ENCODE data around the gene GRB10.
"Not testable (repeated sequence)": the region's sequence is repeated elsewhere in the genome, so short reads cannot be mapped to it uniquely, and the experiment has no call there.

GRB10 gene

DNA sequence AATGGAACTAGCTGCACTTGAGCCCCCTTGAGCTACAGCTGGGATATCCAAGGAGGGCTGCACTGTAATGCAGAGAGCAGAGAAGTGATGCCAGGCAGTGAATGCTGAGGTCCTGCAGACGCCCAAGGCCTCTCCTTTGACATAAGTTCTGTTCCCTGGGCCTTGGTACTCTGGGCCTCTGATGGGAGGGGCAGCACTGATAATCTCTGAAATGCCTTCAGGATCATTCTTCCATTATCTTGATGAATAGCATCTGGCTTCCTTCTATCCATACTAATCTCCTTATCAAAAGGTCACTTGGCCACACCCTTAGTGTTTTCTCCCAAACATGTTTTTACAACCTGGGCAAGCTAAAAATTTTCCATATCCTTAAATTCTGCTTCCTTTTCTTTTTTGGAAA lies 6.9 kb downstream of the GRB10 start:
- DNase-seq: no peak

DNA sequence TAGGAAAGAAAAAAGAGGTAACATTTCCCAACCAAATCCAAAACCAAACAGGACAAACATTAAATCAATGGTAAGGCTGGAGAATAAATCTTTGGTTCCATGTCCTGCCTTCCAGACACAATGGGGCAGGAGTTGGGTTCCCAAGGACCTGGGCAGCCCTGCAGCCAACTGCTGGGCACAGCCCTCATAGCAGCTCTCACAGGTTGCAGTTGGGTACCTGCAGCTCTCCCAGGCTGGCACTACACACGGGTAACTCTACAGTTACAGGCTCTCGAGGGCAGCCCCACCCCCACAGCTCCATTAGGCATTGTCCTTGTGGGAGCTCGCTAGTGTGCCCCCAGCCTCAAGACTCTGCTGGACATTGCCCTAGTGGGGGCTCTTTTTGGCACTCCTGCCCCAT lies 7.5 kb downstream of the GRB10 start:
- DNase-seq: no peak

GRCh38 chr7:50774319-50774718 lies 8.4 kb downstream of the GRB10 start:
- no peak for DNase-seq

GRCh38 chr7:50773071-50773470 lies 9.6 kb downstream of the GRB10 start:
- not testable (repeated sequence) for DNase-seq

DNA sequence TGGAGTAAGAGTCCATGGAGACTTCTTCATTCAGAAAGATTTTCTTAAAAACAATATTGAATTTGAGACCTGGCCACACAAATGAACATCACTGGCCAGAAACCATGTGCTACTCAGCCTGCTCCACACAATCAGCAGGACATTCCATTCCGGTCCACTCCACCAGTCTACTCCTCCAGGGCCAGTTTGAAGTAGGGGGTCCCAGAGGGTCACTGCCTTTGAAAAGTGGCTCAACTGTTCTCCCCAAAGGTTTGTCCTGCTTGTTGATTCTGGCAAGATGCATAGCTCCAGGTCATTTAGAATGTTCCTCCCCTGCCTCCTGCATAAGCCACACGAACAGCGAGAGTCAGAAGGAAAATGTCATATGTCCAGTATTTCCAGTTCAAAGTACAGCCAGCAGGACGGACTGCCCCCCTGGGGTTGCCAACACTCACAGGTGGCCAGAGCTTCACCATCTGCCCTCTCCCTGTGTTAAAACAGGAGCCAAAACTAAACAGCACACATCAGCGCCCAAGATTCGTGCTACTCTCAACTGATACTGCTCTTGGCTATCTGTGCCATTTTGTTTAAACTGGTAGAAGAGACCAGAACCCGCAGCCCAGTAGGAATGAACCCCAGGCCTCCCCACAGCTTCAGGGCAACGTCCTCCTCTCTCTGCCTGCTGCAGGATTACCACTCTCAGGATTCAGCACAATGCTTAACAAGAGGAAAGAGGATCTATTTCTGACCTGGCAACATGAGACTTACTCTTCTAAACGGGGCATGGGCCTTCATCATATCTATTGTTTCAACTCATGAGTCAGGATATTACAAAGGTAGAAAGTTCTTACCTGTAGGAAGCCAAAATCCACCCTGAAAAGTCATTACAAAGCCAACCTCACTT lies 11.3 kb downstream of the GRB10 start:
- DNase-seq: no peak

DNA sequence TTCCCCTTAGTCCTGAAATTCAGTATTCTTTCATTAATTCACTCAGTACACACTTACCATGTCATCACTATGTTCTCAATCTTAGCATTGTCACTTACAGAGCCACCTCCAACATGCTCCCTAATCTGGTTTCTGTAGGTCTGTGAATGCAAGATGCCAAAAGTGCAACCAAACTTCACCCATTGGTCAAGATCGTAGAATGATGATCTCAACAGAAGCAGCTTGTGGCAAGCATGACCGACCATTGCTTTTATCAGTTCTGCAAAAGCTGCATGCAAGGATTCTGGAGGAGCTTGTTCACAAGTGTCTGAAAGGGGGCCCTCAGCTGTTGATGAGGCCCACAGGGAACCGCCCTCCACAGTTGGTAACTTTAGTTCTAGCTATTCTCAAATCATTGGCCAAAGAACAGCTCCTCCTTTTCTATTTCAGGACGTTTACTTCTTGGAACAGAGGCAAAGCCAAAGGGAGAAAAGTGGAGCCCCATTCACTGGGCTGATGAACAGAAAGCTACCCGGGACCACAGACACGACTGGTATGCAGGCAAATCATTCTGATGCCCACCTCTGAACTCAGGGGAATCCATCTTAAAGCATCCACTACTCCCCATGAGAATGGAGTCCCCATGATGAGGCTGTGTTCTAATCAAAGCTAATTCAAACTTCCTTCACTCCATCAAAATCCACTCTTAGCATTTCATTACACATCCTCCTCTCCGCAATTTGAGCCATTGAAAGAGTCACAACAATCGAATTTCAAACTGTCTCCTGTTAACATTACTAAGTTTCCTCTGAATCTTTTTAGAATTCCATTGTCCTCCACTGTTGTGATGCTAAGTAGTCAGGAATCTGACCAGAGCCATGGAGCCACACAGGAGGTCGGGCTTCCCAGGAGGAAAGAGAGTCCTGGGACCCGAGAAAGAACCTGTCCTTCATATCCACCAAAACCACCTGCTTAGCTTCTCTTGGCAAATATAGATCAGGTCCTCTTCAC lies 13.9 kb downstream of the GRB10 start:
- DNase-seq: no peak

DNA sequence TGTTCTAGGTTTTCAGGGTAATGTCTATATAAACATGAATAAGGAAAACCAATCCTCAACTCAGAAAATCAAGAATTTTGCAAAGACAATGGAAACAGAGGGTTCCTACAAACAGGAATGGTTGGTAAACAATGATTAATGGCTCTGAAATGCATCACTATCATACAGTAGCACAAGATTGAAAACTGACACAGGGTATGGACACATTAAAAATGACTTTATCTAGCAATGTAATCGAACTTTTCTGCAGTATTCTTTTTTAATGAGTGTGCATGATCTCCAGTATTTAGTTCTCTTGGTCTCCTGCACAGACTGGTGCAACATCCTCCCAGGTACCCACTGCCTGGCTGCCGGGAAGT lies 15.9 kb downstream of the GRB10 start:
- DNase-seq: no peak

GRCh38 chr7:50766106-50766848 lies 16.4 kb downstream of the GRB10 start:
- no peak for DNase-seq

DNA sequence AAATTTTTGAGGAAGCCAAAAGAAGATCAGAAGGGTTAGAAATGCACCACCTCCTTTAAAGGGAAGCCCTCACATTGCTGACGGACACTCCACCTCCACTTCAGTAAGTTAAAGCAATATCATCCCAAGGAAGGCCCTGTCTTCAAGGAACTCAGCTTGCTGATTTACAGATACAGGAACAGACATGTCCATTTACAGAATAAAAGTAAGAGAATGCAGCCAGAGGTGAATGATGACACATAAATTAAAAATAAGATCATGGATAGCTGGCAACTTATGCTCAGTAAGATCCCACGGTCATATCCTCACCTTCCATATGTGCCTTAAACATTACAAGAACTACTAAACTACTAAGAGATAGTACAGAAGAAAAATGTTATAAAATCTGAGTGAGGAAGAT lies 20.4 kb downstream of the GRB10 start:
- no peak for DNase-seq

DNA sequence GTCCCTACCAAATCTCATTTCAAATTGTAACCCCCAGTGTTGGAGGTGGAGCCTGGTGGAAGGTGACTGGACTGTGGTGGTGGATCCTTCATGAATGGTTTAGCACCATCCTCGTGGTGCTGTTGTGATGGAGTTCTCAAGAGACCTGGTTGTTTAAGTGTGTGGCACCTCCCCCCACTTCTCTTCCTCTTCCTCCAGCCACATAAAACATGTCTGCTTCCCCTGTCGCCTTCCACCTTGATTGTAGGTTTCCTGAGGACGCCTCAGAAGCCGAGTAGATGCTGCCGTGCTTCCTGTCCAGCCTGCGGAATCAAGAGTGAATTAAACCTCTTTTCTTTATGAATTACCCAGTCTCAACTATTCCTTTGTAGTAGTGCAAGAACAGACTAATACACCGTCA lies 21.0 kb downstream of the GRB10 start:
- DNase-seq: no peak

DNA sequence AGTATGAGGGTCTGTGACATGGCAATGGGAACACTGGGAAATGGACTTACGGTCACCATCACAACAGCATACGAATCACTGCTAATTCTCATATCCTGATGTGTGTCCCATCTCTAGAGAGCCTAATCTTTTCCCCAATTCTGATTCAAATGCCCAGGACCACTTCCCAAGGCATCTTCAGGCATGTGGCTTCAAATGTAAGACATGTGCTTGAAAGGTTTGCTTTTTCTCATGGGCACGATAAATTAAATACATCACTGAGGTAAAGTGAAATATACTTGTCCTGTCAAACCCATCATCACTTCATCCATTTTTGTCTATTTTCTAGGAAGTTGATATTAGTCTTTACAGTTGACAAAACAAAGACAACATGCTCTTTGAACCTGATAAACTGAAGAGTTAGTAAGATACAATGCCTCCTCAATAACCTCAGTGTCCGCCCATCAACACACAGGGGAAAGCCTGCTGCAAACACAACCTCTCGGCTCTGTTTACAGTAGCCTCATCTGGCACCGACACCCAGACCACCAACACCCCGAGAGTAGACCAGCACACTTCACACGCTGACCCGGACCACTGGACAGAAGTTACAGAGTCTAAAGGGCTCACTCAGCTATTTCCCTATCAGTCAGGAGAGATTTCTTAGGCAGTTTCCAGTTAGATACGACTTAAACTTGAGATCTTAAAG lies 24.8 kb downstream of the GRB10 start:
- no peak for DNase-seq

DNA sequence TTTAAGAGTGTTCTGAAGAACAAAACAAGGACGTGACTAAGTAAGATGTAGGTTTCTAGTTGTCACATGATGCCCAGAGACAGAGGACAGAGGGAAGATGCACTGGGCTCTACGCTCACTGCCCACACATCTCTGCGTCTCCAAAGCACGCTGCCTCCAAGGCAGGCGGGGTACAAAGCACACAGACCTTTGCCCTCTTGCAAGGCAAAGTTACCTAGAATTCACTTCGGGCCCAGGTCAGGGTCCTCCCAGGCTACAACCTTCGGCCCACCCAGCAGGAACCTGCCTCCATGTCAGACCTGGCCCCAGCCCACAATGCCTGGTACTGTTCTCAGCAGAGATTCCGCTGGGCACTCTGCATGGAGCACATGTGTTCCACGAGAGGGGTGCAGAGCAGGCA lies 26.5 kb downstream of the GRB10 start:
- DNase-seq: no peak

GRCh38 chr7:50754684-50755083 lies 28.0 kb downstream of the GRB10 start:
- no peak for DNase-seq

DNA sequence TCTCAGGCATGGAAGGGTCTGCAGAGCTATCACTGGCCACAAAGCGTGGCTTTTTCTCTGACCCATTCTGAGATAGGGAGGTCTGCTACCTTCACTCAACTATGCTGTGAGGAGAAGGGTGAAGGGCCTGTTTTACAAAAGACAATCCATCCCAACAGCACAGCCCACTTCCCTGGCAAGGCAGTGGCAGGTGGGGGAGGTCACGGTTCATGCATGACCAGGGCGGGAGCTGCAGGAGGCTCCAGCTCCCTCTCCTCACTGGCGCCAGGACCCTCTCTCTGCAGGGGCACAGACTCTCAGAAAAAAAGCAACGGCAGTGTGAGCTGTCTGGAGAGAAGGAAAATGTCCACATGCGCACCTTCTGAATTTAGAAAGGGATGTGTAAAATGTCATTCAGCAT lies 28.5 kb downstream of the GRB10 start:
- DNase-seq: no peak

DNA sequence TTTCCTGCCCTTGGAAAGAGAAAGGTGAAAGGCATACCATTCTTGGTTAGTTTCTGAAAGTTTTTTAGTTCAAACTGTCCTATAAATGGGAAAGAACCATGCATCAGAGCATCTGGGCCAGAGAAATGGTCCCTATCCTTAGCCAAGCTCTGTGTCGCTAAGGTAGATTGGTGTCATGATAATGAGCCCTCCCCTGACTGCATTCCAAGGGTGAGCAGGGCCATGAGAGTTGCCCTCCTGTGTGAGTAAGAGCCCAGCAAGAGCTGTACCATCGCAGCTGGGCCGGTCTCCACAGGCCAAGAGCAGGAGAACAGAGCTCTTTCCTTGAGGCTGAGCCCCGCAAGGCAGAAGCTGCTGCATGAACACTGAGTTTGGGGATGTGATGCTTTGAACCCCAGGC lies 30.3 kb downstream of the GRB10 start:
- no peak for DNase-seq

DNA sequence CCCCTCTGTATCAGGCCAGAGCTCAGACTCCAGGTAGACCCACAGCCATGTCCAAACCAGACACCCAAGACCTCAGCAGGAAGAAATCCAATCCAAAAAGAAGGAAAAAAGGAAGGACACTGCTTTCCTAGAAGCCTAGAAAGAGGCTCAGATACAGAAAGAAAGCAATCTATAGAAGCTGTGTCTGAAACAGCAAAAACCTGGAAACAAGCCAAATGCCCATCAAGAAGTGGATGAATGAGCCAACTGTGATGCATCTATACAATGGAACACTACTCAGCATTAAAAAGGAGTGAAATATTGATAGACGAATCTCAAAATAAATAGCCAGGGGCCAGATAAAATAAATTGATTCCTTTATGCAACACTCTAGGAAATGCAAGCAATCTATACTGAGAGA lies 31.6 kb downstream of the GRB10 start:
- no peak for DNase-seq

- no peak for DNase-seq
These were observed 32.8 kb downstream of the GRB10 start for GRCh38 chr7:50749896-50750295.

- no peak for DNase-seq
These were observed 34.2 kb downstream of the GRB10 start for GRCh38 chr7:50748472-50748871.

DNA sequence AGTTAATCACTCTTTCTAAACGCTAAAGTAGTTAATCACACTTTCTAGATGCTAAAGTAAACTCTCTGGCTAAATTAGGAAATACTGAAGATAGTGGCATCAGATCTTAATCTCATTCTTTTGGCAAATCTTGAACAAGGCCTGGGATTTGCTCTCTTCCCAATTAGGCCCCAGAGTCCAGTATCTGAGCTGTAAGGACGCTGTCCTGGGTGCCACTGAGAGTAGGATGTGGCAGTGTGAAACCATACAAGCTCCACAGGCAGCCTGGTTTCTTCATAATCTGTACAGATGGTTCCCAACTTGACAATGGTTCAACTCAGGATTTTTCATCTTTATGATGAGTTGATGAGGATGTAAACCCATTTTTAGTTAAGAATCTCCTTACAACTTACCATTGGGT lies 36.9 kb downstream of the GRB10 start:
- DNase-seq: no peak

DNA sequence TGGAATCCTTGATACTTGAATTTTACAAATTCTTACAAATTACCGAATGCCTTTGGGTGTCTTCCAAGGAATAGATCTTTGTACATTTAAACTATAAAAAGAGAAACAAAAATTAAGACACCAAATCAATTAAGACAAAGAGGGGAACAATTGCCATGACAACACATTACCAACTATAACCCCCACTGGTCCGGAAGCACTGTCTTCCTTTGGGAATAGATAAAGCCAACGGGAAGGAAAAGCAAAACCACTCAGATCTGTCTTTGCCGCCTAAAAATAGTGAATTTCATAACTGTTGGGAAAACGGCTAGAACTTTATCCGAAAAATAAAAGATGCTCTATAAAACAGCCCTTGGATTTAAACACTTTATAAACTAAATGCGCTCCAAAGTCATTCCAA lies 37.4 kb downstream of the GRB10 start:
- DNase-seq: no peak

DNA sequence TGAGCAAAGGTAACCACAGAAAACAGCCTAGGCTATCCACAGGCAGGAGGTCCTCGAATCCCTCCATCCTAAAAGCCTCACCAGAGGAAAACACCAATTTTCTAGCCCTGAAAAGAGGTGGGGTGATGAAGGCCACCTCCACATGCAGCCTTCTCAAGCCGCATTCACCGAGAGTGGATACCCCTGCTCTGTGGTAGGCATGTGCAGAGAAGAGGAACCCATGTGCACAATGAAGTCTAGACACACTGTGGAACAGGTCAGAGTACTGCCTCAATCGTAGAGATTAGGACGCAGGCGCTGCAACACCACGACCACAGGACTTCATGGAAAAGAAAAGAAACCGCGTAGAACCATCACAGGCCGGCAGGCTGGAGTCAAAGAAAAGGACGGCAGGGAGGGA lies 38.8 kb downstream of the GRB10 start:
- no peak for DNase-seq

- DNase-seq: no peak
These were observed 39.7 kb downstream of the GRB10 start for GRCh38 chr7:50743016-50743415.

DNA sequence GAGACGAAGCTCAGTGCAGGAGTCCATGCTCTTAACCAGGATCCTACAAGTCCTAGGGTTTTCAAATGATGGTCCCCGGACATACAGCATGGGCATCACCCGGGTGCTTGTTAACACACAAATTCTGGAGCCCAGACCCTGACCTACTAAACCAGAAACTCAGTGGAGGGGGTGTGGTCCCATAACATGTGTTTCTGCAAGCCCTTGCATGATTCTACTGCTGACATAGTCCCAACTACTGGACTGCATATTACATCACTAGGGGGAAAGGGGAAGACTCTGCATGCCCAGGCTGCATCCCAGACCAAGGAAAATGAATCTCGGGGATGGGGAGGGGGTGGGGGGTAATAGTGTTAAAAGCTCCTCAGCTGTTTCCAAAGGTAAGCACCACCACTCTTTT lies 40.3 kb downstream of the GRB10 start:
- no peak for DNase-seq

Data from amniotic stem cell (primary cell).